Mammary epithelial cell (primary cell): ENCODE data around the gene DAZAP1.

Source experiments
- EZH2 ChIP-seq: IDR thresholded peaks from 2 replicates; pipeline ENCODE4 v1.6.1; 2012; ENCODE audit warnings: low read length, inconsistent platforms, borderline replicate concordance
- TF ChIP-seq, protein P1 (sequence below), 2 donors: IDR thresholded peaks in 1 of 2; conservative IDR thresholded peaks in 1 of 2; 2 replicates each; pipeline ENCODE4 v1.5.1; 2011 to 2012; ENCODE audit warnings: inconsistent platforms in 2 of 2, low read length in 2 of 2, mild to moderate bottlenecking in 2 of 2, control low read depth in 1 of 2, low read depth in 1 of 2; ENCODE audit not compliant: insufficient read depth in 1 of 2; ENCODE audit errors: extremely low read depth in 1 of 2

DNA sequence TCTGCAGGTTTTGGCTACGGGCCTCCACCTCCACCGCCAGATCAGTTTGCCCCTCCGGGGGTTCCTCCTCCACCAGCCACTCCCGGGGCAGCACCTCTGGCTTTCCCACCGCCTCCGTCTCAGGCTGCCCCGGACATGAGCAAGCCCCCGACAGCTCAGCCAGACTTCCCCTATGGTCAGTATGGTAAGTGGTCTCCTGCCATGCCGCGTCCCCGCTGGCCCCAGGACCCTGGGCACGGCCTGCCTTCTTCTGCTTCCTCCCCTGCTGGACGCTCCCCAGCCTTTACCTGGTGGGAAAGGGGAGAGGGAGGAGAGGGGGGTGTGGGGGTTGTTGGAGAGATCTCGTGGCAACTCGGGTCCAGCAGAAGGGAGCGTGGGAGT, 25.1 kb downstream of the DAZAP1 start:
- TF ChIP-seq, protein P1, sequence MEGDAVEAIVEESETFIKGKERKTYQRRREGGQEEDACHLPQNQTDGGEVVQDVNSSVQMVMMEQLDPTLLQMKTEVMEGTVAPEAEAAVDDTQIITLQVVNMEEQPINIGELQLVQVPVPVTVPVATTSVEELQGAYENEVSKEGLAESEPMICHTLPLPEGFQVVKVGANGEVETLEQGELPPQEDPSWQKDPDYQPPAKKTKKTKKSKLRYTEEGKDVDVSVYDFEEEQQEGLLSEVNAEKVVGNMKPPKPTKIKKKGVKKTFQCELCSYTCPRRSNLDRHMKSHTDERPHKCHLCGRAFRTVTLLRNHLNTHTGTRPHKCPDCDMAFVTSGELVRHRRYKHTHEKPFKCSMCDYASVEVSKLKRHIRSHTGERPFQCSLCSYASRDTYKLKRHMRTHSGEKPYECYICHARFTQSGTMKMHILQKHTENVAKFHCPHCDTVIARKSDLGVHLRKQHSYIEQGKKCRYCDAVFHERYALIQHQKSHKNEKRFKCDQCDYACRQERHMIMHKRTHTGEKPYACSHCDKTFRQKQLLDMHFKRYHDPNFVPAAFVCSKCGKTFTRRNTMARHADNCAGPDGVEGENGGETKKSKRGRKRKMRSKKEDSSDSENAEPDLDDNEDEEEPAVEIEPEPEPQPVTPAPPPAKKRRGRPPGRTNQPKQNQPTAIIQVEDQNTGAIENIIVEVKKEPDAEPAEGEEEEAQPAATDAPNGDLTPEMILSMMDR (conservative IDR thresholded peaks at IDR 0.05 in 1 of 2, IDR thresholded peaks at IDR 0.05 in 1 of 2; ENCODE audit: extremely low read depth in 1 of 2, insufficient read depth in 1 of 2, low read depth in 1 of 2, low read length in 2 of 2) = no peak
- TF ChIP-seq EZH2 = no peak
